Fibroblast of skin of right quadriceps (primary cell): ENCODE data around the gene SLC38A10.
A peak's percentile ranks its signal among the peaks of the same experiment; 100 is the strongest.

Experiments
- DNase-seq: peaks from one replicate; pipeline ENCODE4 v3.0.0-alpha.2; 2013

SLC38A10 gene

GRCh38 chr17:81222906-81223761, 72.0 kb downstream of the SLC38A10 start, which contains the start of gene CEP131:
CEP131 (minus strand) TSS chr17:81222965; CDS start chr17:81220056, 2,909 bp downstream.
- DNase-seq = peak; percentile 98

GRCh38 chr17:81222620-81222905, 72.5 kb downstream of the SLC38A10 start:
- DNase-seq = no peak

- DNase-seq = no peak
Measured at GRCh38 chr17:81221842-81222619, 73.1 kb downstream of the SLC38A10 start.

DNA sequence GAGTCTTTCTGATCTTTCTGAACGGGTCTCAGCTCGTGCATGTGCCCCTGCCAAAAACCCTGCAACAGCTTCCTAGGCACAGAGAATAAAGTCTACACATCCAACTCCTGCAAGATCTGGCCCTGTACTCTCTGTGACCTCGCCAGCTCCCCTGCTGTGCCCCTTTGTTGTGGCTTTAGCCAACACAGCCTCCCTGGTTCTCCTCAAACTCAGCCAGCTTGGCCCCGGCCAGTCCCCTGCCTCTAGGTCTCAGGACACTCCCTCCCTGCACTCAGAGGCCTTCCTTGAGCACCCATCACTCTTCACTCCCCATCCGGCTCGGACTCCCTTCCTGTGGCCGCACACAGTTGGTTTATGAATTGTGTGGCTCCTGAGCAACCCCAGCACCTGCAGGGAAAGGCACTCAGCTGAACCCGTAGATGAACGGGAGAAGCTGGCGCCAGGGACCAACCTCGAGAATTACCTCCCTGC, 73.7 kb downstream of the SLC38A10 start:
- no peak for DNase-seq

- no peak for DNase-seq
Measured at GRCh38 chr17:81219476-81220180, 75.5 kb downstream of the SLC38A10 start.

- DNase-seq = no peak
Measured at GRCh38 chr17:81218991-81219390, 76.1 kb downstream of the SLC38A10 start.

DNA sequence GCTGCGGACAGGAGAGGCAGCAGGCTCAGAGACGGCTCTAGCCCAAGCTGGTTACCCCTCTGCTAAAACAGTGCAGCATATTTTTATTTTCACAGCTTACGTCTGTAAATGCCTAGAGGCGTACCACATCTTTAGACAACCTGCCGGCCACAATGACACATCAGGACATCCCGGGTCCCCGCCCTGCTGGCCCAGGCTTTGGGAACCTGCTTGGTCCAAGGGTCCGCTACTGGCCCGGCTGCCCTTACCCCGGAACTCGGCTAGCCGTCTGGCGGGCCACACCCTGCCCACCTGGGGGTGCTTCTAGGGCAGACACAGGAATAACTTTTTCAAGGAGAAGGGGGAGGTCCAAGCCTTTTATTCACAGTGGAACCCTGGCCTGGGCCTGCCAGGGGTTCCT, 76.6 kb downstream of the SLC38A10 start:
- no peak for DNase-seq

DNA sequence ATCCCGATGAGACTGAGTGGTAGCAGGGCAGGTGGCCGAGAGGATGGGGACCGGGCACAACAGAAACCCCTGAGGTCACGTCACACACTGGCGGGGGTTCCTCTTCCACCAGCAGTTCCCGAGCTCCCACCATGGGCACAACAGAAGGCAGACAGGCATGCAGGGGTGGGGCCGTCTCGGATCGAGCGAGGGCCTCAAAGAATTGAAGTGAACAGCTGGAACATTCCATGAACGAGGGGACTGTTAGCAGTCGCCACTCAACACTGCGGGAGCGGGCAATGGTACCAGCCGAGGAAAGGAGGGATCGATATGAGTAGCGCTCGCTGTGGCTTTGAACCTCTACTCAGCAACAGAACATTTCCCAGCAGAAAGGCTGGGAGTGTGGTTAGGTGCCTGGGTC, 77.6 kb downstream of the SLC38A10 start:
- DNase-seq = no peak

DNA sequence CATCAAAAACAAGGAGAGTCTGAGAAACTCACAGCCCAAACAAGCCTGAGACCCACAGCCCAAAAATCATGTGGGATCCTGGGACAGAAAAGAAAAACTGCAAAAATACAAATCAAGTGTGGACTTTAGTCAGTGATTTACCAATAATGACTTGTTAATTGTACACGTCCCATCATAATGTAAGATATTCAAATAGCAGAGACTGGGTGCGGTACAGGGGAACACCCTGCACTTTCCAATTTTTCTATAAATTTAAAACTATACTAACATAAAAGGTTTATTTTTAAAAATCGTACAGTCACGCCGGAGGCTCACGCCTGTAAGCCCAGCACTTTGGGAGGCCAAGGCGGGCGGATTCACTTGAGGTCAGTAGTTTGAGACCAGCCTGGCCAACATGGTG, 81.1 kb downstream of the SLC38A10 start:
- no peak for DNase-seq

DNA sequence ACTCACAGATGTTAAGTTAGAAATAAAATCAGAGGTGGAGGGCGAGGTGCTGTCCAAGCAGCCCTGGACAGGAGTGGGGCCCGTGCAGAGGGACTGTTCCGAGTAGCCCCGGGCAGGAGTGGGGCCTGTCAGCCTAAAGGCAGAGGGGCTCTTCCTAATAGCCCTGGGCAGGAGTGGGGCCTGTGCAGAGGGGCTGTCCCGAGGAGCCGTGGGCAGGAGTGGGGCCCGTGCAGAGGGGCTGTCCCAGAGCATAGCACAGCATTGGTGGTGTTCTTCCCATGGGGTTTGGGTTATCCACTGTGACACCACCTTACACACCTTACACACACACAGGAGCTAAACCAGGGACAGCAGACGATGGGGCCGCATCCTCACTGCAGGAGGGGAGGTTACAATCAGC, 82.7 kb downstream of the SLC38A10 start:
- DNase-seq = no peak

DNA sequence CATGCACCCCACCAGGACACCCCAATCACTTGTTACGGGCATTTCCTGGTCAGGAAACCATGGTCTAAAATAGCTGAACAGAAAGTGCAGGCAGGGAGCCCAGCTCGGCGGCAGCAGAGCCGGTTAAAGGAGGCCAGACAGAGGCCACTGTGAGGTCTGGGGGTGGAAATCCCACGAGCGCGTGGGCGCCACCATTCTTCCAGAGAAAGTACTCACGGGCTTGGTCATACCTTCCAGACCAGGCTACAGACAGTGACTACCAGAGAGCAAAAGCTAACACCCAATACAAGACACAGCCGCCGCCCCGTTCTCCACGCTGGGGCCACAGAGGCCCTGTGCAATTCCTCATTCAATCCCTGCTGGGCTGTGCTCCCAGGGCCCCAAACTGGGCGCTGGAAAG, 84.2 kb downstream of the SLC38A10 start:
- no peak for DNase-seq

DNA sequence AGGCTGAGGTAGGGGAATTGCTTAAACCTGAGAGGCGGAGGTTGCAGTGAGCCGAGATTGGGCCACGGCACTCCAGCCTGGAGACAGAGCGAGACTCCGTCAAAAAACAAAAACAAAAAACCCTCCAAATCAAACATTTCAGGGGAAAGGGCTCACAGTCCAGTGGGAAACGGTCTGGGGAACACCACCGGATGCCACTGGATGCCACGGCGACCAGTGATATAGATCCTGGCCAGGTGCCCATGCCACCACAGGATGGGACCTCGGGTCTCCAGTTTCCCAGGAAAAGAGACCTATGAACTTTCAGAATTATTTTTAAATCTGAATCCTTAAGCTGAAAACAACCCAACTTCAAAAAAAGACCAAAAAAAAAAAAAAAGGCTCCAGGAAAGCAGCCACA, 84.6 kb downstream of the SLC38A10 start:
- no peak for DNase-seq

DNA sequence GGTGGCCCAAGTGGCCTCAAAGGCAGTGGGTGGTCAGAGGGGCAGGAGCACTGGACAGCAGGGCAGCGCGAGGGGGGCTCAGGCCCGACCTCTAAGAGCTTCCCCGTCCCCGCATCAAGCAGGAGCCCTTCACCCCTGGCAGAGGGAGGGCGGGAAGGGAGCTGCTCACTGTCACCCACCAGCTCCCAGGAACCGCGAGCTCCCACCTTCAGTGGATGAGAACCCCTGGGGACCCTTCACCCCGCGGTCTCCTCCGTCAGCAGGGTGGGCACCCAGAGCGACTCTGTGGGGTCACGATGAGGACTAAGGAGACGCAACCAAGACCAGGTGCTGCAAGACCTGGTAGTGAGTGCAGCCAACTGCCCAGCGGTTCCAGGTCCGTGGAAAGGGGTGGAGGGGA, 86.0 kb downstream of the SLC38A10 start:
- no peak for DNase-seq

DNA sequence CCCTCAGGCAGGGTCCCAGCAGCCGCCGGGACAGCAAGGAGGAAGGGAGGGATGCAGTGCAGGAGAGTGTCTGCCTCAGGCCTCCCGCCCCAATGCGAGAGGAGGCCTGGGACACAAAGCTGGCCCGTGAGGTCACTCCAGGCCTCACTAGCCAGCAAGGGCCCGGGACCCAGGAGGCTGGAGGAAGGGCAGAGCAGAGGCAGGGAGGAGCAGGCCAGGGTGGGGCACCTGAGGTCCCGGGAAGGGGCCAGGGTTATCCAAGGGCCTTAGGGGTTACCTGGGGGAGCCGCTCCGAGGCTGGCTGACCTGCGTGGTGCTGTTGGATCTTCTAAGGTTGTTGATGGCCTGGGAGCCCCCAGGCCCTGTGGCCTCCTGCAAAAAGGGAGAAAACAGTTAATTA, 86.5 kb downstream of the SLC38A10 start:
- DNase-seq = no peak

- no peak for DNase-seq
Measured at GRCh38 chr17:81207610-81208581, 87.2 kb downstream of the SLC38A10 start.

DNA sequence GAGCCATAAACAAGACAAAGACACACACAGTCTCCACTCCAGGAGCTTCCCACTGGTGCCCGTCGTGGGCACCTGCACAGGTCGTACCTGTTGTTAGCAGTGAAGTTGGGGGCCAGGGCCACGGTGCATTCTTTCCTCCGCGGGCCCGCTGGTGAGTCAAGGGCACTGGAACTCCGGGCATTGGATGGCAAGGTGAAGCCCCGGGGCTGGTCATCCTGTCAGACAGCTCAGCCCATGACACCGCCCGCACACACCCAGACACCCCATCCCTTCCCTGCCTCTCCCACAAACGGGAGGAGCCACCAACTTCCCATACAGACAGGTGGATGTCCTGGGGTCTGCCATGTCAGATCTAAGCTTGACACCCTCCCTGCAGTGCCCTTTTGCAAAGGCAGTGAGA, 88.5 kb downstream of the SLC38A10 start:
- no peak for DNase-seq

GRCh38 chr17:81206166-81206565, 88.9 kb downstream of the SLC38A10 start:
- no peak for DNase-seq

DNA sequence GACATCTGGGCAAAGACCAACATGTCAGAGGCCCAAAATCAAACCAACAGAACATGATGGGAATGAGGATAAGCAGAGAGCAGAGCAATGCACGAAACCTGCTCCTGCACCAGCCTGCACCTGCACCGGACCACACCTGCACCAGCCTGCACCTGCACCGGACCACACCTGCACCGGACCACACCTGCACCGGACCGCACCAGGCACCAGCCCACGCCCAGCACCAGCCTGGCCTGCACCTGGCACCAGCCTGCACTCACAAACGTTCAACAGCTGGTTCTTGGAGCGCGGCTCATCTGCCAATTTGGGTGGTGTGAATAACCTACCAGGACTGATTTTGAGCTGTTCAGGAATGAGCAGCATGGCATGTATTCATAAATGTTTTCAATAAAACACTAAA, 90.5 kb downstream of the SLC38A10 start:
- no peak for DNase-seq

GRCh38 chr17:81203136-81203535, 92.0 kb downstream of the SLC38A10 start:
- DNase-seq = no peak

DNA sequence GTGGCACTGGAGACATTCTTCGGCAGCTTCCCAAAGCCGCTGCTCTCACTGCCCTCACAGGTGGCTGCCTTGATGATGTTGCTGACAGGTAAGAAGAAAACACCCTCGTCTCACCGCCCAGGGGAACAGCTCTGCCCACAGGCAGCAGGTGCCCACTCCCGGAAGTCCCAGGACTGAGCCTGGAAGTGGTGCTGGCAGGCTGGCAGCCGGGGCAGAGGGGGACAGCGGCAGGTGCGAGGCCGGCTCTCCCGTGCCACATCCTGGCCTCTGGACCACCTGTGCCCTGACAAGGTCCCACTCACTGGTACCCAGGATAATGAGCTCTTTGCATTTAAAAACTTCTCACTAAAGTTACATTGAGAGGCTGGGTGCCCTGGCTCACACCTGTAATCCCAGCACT, 92.8 kb downstream of the SLC38A10 start:
- DNase-seq = no peak

DNA sequence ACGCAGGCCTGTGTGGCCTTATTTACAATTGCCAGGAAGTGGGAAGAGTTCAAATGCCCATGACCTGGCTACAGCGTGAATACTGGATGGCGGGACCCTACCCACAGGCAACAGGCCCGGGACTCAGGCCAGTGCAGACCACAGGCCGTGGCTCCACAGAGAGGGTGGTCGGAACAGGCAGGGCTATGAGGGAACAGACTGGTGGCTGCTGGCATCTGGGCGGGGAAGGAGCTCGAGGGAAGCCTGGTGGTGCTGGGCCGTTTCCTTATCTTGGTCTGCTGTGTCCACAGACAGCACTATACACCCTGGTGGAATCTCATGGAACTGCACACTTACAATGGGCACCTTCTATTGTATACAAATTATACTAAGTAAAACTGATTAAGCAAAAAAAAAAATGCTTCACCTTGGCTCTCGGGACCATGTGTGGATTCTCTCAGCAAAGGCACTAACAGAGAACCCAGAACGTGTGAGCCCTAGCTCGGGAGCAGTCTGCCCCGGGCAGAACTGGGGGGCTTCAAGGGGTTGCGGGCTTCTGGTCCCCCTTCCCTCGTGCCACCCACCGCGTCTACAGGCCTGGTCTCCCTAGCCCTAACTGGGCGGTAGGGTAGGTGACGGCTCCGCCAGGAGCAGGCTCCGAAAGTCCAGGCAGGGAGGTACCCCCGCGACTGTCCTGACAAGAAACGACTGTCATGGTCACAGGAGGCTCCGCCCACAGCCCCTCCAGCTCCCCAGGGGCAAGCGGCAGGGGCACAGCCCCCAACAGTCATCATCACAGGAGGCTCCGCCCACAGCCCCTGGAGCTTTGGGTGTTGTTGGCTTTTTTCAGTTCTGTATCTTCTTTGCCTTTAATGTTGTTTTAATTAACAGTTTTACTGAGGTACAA, 94.2 kb downstream of the SLC38A10 start:
- peak; percentile 45 for DNase-seq
